ENCODE results near the gene ABI3BP. TPM values are rescaled to one million over a fixed set of nuclear protein-coding genes. Genes with fewer than 3 reads are reported as not detected.

The ABI3BP gene
- total and polyA plus RNA-seq, 4 donors, result 1.9 to 4.2 (median 2.4) TPM

- 35% methylated on average over 1 of the region's 1 CpG for WGBS
- no peaks in the 10 kb centered on the region for H3K27me3 ChIP-seq (ENCODE audit: control insufficient read depth in 4 of 4, insufficient read depth in 4 of 4, low read length in 3 of 4)
- no peaks in the 10 kb centered on the region for H3K36me3 ChIP-seq (ENCODE audit: control insufficient read depth in 4 of 4, insufficient read depth in 3 of 4, low read depth in 1 of 4, low read length in 3 of 4)
- no peaks in the 10 kb centered on the region for H3K9me3 ChIP-seq (ENCODE audit: control insufficient read depth in 4 of 4, low read length in 3 of 4)
- H3K4me1 ChIP-seq (ENCODE audit: control insufficient read depth in 4 of 4, insufficient read depth in 4 of 4, low read length in 3 of 4), result no peaks in the 10 kb centered on the region
- no peak overlapping the region for H3K27ac ChIP-seq (ENCODE audit: low read depth in 1 of 2, low read length in 2 of 2)
- TF ChIP-seq HNF4G (IDR thresholded peaks at IDR 0.05), result no peak
- TF ChIP-seq RAD21 (IDR thresholded peaks at IDR 0.05), result peak; percentile 64 to 76
- H3K4me3 ChIP-seq (ENCODE audit: low read depth in 1 of 3, low read length in 3 of 3), result no peak overlapping the region
- no peak overlapping the region for H3K9ac ChIP-seq (ENCODE audit: low read depth in 1 of 2, low read length in 2 of 2)
- DNase-seq (ENCODE audit: low spot score), result no peak
These were observed 99.6 kb downstream of the ABI3BP start for GRCh38 chr3:100893590-100893989.

- Histone ChIP-seq H3K27ac (ENCODE audit: low read depth in 1 of 2, low read length in 2 of 2) (no peak overlapping the region), H3K9me3 (ENCODE audit: control insufficient read depth in 4 of 4, low read length in 3 of 4) (no peaks in the 10 kb centered on the region), H3K36me3 (ENCODE audit: control insufficient read depth in 4 of 4, insufficient read depth in 3 of 4, low read depth in 1 of 4, low read length in 3 of 4) (no peaks in the 10 kb centered on the region), H3K9ac (ENCODE audit: low read depth in 1 of 2, low read length in 2 of 2) (no peak overlapping the region), H3K4me3 (ENCODE audit: low read depth in 1 of 3, low read length in 3 of 3) (no peak overlapping the region), H3K4me1 (ENCODE audit: control insufficient read depth in 4 of 4, insufficient read depth in 4 of 4, low read length in 3 of 4) (no peaks in the 10 kb centered on the region), H3K27me3 (ENCODE audit: control insufficient read depth in 4 of 4, insufficient read depth in 4 of 4, low read length in 3 of 4) (no peaks in the 10 kb centered on the region)
- DNase-seq (ENCODE audit: low spot score), result no peak
- TF ChIP-seq RAD21 (IDR thresholded peaks at IDR 0.05) (no peak), SP1 (IDR thresholded peaks at IDR 0.05) (no peak), TAF1 (conservative IDR thresholded peaks at IDR 0.05) (no peak)
- WGBS, result 82% methylated on average over 3 of the region's 3 CpGs
These were observed 100.1 kb downstream of the ABI3BP start for GRCh38 chr3:100893108-100893507.

GRCh38 chr3:100891827-100892226 is 101.4 kb downstream of the ABI3BP start:
- Histone ChIP-seq H3K4me1 (ENCODE audit: control insufficient read depth in 4 of 4, insufficient read depth in 4 of 4, low read length in 3 of 4) (no peaks in the 10 kb centered on the region), H3K27ac (ENCODE audit: low read depth in 1 of 2, low read length in 2 of 2) (no peak overlapping the region), H3K27me3 (ENCODE audit: control insufficient read depth in 4 of 4, insufficient read depth in 4 of 4, low read length in 3 of 4) (no peaks in the 10 kb centered on the region), H3K9ac (ENCODE audit: low read depth in 1 of 2, low read length in 2 of 2) (no peak overlapping the region), H3K9me3 (ENCODE audit: control insufficient read depth in 4 of 4, low read length in 3 of 4) (no peaks in the 10 kb centered on the region), H3K4me3 (ENCODE audit: low read depth in 1 of 3, low read length in 3 of 3) (no peak overlapping the region), H3K36me3 (ENCODE audit: control insufficient read depth in 4 of 4, insufficient read depth in 3 of 4, low read depth in 1 of 4, low read length in 3 of 4) (no peaks in the 10 kb centered on the region)
- DNase-seq (ENCODE audit: low spot score), result no peak
- WGBS, result 72% methylated on average over 5 of the region's 5 CpGs
- no peak for TF ChIP-seq SP1 (IDR thresholded peaks at IDR 0.05)
- TF ChIP-seq RAD21 (IDR thresholded peaks at IDR 0.05), result no peak
- TF ChIP-seq EGR1 (IDR thresholded peaks at IDR 0.05; ENCODE audit: low read depth in 2 of 2), result no peak
- no peak for TF ChIP-seq YY1 (IDR thresholded peaks at IDR 0.05)
- TF ChIP-seq TAF1 (conservative IDR thresholded peaks at IDR 0.05), result no peak
- TF ChIP-seq ATF3 (IDR thresholded peaks at IDR 0.05), result no peak
- TF ChIP-seq JUND (IDR thresholded peaks at IDR 0.05), result no peak
- TF ChIP-seq GABPA (IDR thresholded peaks at IDR 0.05 in 1 of 2, conservative IDR thresholded peaks at IDR 0.05 in 1 of 2), result no peak

GRCh38 chr3:100891033-100891432 is 102.2 kb downstream of the ABI3BP start:
- no peak for DNase-seq (ENCODE audit: low spot score)
- H3K9me3 ChIP-seq (ENCODE audit: control insufficient read depth in 4 of 4, low read length in 3 of 4), result no peaks in the 10 kb centered on the region
- no peak overlapping the region for H3K4me3 ChIP-seq (ENCODE audit: low read depth in 1 of 3, low read length in 3 of 3)
- H3K4me1 ChIP-seq (ENCODE audit: control insufficient read depth in 4 of 4, insufficient read depth in 4 of 4, low read length in 3 of 4), result no peaks in the 10 kb centered on the region
- no peak for TF ChIP-seq SP1 (IDR thresholded peaks at IDR 0.05)
- no peak for TF ChIP-seq RAD21 (IDR thresholded peaks at IDR 0.05)
- TF ChIP-seq EGR1 (IDR thresholded peaks at IDR 0.05; ENCODE audit: low read depth in 2 of 2), result no peak
- no peak for TF ChIP-seq FOXA2 (IDR thresholded peaks at IDR 0.05)
- no peak overlapping the region for H3K27ac ChIP-seq (ENCODE audit: low read depth in 1 of 2, low read length in 2 of 2)
- H3K27me3 ChIP-seq (ENCODE audit: control insufficient read depth in 4 of 4, insufficient read depth in 4 of 4, low read length in 3 of 4), result no peaks in the 10 kb centered on the region
- 70% methylated on average over 2 of the region's 2 CpGs for WGBS
- H3K36me3 ChIP-seq (ENCODE audit: control insufficient read depth in 4 of 4, insufficient read depth in 3 of 4, low read depth in 1 of 4, low read length in 3 of 4), result no peaks in the 10 kb centered on the region
- H3K9ac ChIP-seq (ENCODE audit: low read depth in 1 of 2, low read length in 2 of 2), result no peak overlapping the region

- Histone ChIP-seq H3K36me3 (ENCODE audit: control insufficient read depth in 4 of 4, insufficient read depth in 3 of 4, low read depth in 1 of 4, low read length in 3 of 4) (no peaks in the 10 kb centered on the region), H3K9ac (ENCODE audit: low read depth in 1 of 2, low read length in 2 of 2) (no peak overlapping the region), H3K9me3 (ENCODE audit: control insufficient read depth in 4 of 4, low read length in 3 of 4) (no peaks in the 10 kb centered on the region), H3K4me1 (ENCODE audit: control insufficient read depth in 4 of 4, insufficient read depth in 4 of 4, low read length in 3 of 4) (no peaks in the 10 kb centered on the region), H3K4me3 (ENCODE audit: low read depth in 1 of 3, low read length in 3 of 3) (no peak overlapping the region), H3K27me3 (ENCODE audit: control insufficient read depth in 4 of 4, insufficient read depth in 4 of 4, low read length in 3 of 4) (no peaks in the 10 kb centered on the region), H3K27ac (ENCODE audit: low read depth in 1 of 2, low read length in 2 of 2) (no peak overlapping the region)
- WGBS, result 28% methylated on average over 1 of the region's 1 CpG
- no peak for DNase-seq (ENCODE audit: low spot score)
- TF ChIP-seq TAF1 (conservative IDR thresholded peaks at IDR 0.05) (no peak), MAX (IDR thresholded peaks at IDR 0.05) (no peak), YY1 (IDR thresholded peaks at IDR 0.05) (no peak), ATF3 (IDR thresholded peaks at IDR 0.05) (no peak), JUND (IDR thresholded peaks at IDR 0.05) (no peak), GABPA (IDR thresholded peaks at IDR 0.05 in 1 of 2, conservative IDR thresholded peaks at IDR 0.05 in 1 of 2) (no peak), RXRA (IDR thresholded peaks at IDR 0.05) (no peak), ZBTB33 (IDR thresholded peaks at IDR 0.05) (no peak)
These were observed 104.3 kb downstream of the ABI3BP start for GRCh38 chr3:100888881-100889280.
